Stomach smooth muscle (tissue), 2 donors: Measurements from ENCODE around the gene ELF3.
A peak's percentile ranks its signal among the peaks of the same experiment; 100 is the strongest.
"Not testable (repeated sequence)": the region's sequence is repeated elsewhere in the genome, so short reads cannot be mapped to it uniquely, and the experiment has no call there.

Source experiments
- H3K27ac ChIP-seq: one replicate; pipeline ENCODE4 v1.7.0; 2013; ENCODE audit warnings: mild to moderate bottlenecking, low read length, inconsistent platforms
- H3K27me3 ChIP-seq, 2 donors: one replicate each; pipeline ENCODE4 v1.7.0; 2013; ENCODE audit warnings: low read length in 2 of 2; ENCODE audit not compliant: insufficient read depth in 2 of 2, control insufficient read depth in 1 of 2
- H3K36me3 ChIP-seq, 2 donors: one replicate each; pipeline ENCODE4 v1.7.0; 2013; ENCODE audit warnings: low read length in 2 of 2; ENCODE audit not compliant: control insufficient read depth in 2 of 2, insufficient read depth in 2 of 2
- H3K4me1 ChIP-seq: one replicate; pipeline ENCODE4 v1.7.0; 2013; ENCODE audit warnings: low read length; ENCODE audit not compliant: control insufficient read depth, insufficient read depth
- H3K4me3 ChIP-seq, 2 donors: one replicate each; pipeline ENCODE4 v1.7.0; 2013; ENCODE audit warnings: low read length in 2 of 2
- H3K9ac ChIP-seq, 2 donors: one replicate each; pipeline ENCODE4 v1.7.0; 2013; ENCODE audit warnings: low read length in 2 of 2, mild to moderate bottlenecking in 1 of 2
- H3K9me3 ChIP-seq, 2 donors: one replicate each; pipeline ENCODE4 v1.7.0; 2013; ENCODE audit warnings: low read length in 2 of 2; ENCODE audit not compliant: control insufficient read depth in 2 of 2
- donor health status: healthy.
- donor health status: Pancreatic carcinoma.

The ELF3 gene

GRCh38 chr1:202016811-202017748 lies 6.7 kb downstream of the ELF3 start:
- Histone ChIP-seq H3K27ac (no peak overlapping the region), H3K9ac (no peak overlapping the region), H3K36me3 (no peaks in the 10 kb centered on the region), H3K9me3 (no peaks in the 10 kb centered on the region), H3K27me3 (peaks cover 0 to 2% of the 10 kb centered on the region in 2 donors), H3K4me3 (no peak overlapping the region), H3K4me1 (peaks cover 5% of the 10 kb centered on the region)

GRCh38 chr1:202017749-202018467 lies 7.5 kb downstream of the ELF3 start:
- H3K4me1 ChIP-seq: peaks cover 5% of the 10 kb centered on the region
- H3K9ac ChIP-seq: no peak overlapping the region
- no peak overlapping the region for H3K4me3 ChIP-seq
- H3K27me3 ChIP-seq: peaks cover 0 to 2% of the 10 kb centered on the region in 2 donors
- no peaks in the 10 kb centered on the region for H3K36me3 ChIP-seq
- H3K27ac ChIP-seq: no peak overlapping the region
- no peaks in the 10 kb centered on the region for H3K9me3 ChIP-seq

GRCh38 chr1:202018468-202019234 lies 8.3 kb downstream of the ELF3 start:
- no peak overlapping the region for H3K4me3 ChIP-seq
- peaks cover 0 to 2% of the 10 kb centered on the region in 2 donors for H3K27me3 ChIP-seq
- no peak overlapping the region for H3K27ac ChIP-seq
- no peaks in the 10 kb centered on the region for H3K9me3 ChIP-seq
- H3K9ac ChIP-seq: no peak overlapping the region
- H3K36me3 ChIP-seq: no peaks in the 10 kb centered on the region
- peaks cover 5% of the 10 kb centered on the region for H3K4me1 ChIP-seq

GRCh38 chr1:202019235-202019558 lies 8.8 kb downstream of the ELF3 start:
- not testable (repeated sequence) for H3K9ac ChIP-seq, H3K4me1 ChIP-seq, H3K27ac ChIP-seq, H3K9me3 ChIP-seq, H3K36me3 ChIP-seq, H3K27me3 ChIP-seq, H3K4me3 ChIP-seq

- Histone ChIP-seq H3K4me1 (peaks cover 5% of the 10 kb centered on the region), H3K4me3 (no peak overlapping the region), H3K9ac (peak overlapping the region in 1 of 2 donors; percentile 21), H3K9me3 (no peaks in the 10 kb centered on the region), H3K27me3 (peaks cover 0 to 2% of the 10 kb centered on the region in 2 donors), H3K27ac (no peak overlapping the region), H3K36me3 (no peaks in the 10 kb centered on the region)
Observed at GRCh38 chr1:202023001-202023433, 12.6 kb downstream of the ELF3 start.

GRCh38 chr1:202029171-202029665 lies 18.8 kb downstream of the ELF3 start:
- Histone ChIP-seq H3K27ac (no peak overlapping the region), H3K36me3 (no peaks in the 10 kb centered on the region), H3K27me3 (no peaks in the 10 kb centered on the region), H3K4me3 (no peak overlapping the region), H3K9ac (no peak overlapping the region), H3K4me1 (no peaks in the 10 kb centered on the region), H3K9me3 (no peaks in the 10 kb centered on the region)

GRCh38 chr1:202029727-202030126 lies 19.3 kb downstream of the ELF3 start:
- H3K9ac ChIP-seq: no peak overlapping the region
- no peaks in the 10 kb centered on the region for H3K36me3 ChIP-seq
- no peaks in the 10 kb centered on the region for H3K9me3 ChIP-seq
- H3K4me3 ChIP-seq: no peak overlapping the region
- no peak overlapping the region for H3K27ac ChIP-seq
- no peaks in the 10 kb centered on the region for H3K27me3 ChIP-seq
- no peaks in the 10 kb centered on the region for H3K4me1 ChIP-seq

- Histone ChIP-seq H3K4me1 (no peaks in the 10 kb centered on the region), H3K27me3 (no peaks in the 10 kb centered on the region), H3K36me3 (no peaks in the 10 kb centered on the region), H3K9ac (no peak overlapping the region), H3K9me3 (no peaks in the 10 kb centered on the region), H3K4me3 (no peak overlapping the region), H3K27ac (no peak overlapping the region)
Observed at GRCh38 chr1:202031796-202032195, 21.4 kb downstream of the ELF3 start.

- Histone ChIP-seq H3K9ac (no peak overlapping the region), H3K36me3 (no peaks in the 10 kb centered on the region), H3K4me1 (no peaks in the 10 kb centered on the region), H3K27me3 (no peaks in the 10 kb centered on the region), H3K27ac (no peak overlapping the region), H3K9me3 (no peaks in the 10 kb centered on the region), H3K4me3 (no peak overlapping the region)
Observed at GRCh38 chr1:202034149-202034682, 23.8 kb downstream of the ELF3 start.

- H3K36me3 ChIP-seq: no peaks in the 10 kb centered on the region
- H3K4me1 ChIP-seq: no peaks in the 10 kb centered on the region
- no peaks in the 10 kb centered on the region for H3K27me3 ChIP-seq
- no peak overlapping the region for H3K9ac ChIP-seq
- no peak overlapping the region for H3K4me3 ChIP-seq
- H3K9me3 ChIP-seq: no peaks in the 10 kb centered on the region
- no peak overlapping the region for H3K27ac ChIP-seq
Observed at GRCh38 chr1:202034683-202035462, 24.5 kb downstream of the ELF3 start.
